Kidney (tissue), 14 donors: ENCODE results near the gene METTL6. TPM values are rescaled to one million over a fixed set of nuclear protein-coding genes. Genes with fewer than 3 reads are reported as not detected.

Experiments
- DNase-seq, 5 donors: peaks; one replicate each; pipeline ENCODE4 v3.0.0-alpha.2; 2013 to 2020
- FAIRE-seq: peaks from 2 replicates; lab custom pipeline; 2012; peaks lifted over from hg19 to GRCh38; lab: Jason Lieb, UNC
- H3K27ac ChIP-seq, 2 donors: one replicate each; pipeline ENCODE4 v1.7.0; 2013; ENCODE audit warnings: low read depth in 2 of 2, low read length in 2 of 2, inconsistent platforms in 1 of 2
- H3K27me3 ChIP-seq: one replicate; pipeline ENCODE4 v1.7.1; 2013; ENCODE audit warnings: low read length, inconsistent platforms; ENCODE audit not compliant: control insufficient read depth, insufficient read depth
- H3K36me3 ChIP-seq, 3 donors: one replicate each; pipeline versions ENCODE4 v1.7.0 to v1.7.1; 2013; ENCODE audit warnings: low read length in 3 of 3, control low read depth in 1 of 3, inconsistent platforms in 1 of 3; ENCODE audit not compliant: insufficient read depth in 3 of 3, control insufficient read depth in 2 of 3
- H3K4me1 ChIP-seq, 3 donors: one replicate each; pipeline versions ENCODE4 v1.7.0 to v1.7.1; 2013; ENCODE audit warnings: low read length in 3 of 3, inconsistent platforms in 1 of 3, low read depth in 1 of 3; ENCODE audit not compliant: control insufficient read depth in 2 of 3, insufficient read depth in 2 of 3
- H3K4me3 ChIP-seq, 3 donors: one replicate each; pipeline versions ENCODE4 v1.7.0 to v1.8.1; 2013; ENCODE audit warnings: low read length in 3 of 3, control low read depth in 1 of 3, inconsistent platforms in 1 of 3
- H3K9ac ChIP-seq, 3 donors: one replicate each; pipeline versions ENCODE4 v1.7.0 to v1.7.1; 2013; ENCODE audit warnings: low read length in 3 of 3, control low read depth in 1 of 3, inconsistent platforms in 1 of 3
- H3K9me3 ChIP-seq, 3 donors: one replicate each; pipeline versions ENCODE4 v1.7.0 to v1.7.1; 2013; ENCODE audit warnings: low read length in 3 of 3, control low read depth in 1 of 3, inconsistent platforms in 1 of 3; ENCODE audit not compliant: control insufficient read depth in 2 of 3, insufficient read depth in 1 of 3
- CTCF ChIP-seq: IDR thresholded peaks from 3 replicates; pipeline ENCODE4 v1.5.1; 2012; ENCODE audit warnings: mild to moderate bottlenecking, moderate library complexity, borderline replicate concordance; ENCODE audit not compliant: insufficient read depth; ENCODE audit errors: extremely low read depth
- intact Hi-C: fragments of 100-400 bp; cut with DNase I; formaldehyde crosslinking; loops from one replicate; pipeline ENCODE4 v1.11.1; 2022
- polyA plus RNA-seq: library from polyadenylated mRNA; stranded (reverse); fragments of 350-450 nt; fragmentation: Illumina TruSeq; extraction: RNeasy Lipid Tissue Mini Kit (QIAGEN cat#74804); gene quantifications from one replicate; pipeline ENCODE4 v1.2.3, GENCODE V29; 2014; ENCODE audit warnings: low read depth, low replicate concordance; ENCODE audit not compliant: insufficient read depth
- total RNA-seq: library from RNA; stranded (reverse); fragmentation: NEBNext Ultra II Directional; extraction: Animal tissue kit (Norgen Biotek cat#: 25700); gene quantifications from one replicate; pipeline ENCODE4 v1.2.1, GENCODE V29; 2021
- donor health status: control.
- donor health status: control.
- donor health status: control.
- donor health status: control.
- donor health status: control.
- donor health status: DM: yes; HTN: yes; CAD: no.
- donor health status: Normal renal cell carcinoma (clear cell type).

Gene METTL6
- total and polyA plus RNA-seq, 2 donors from 2014 or later, result 9.7 to 18.6 TPM

DNA sequence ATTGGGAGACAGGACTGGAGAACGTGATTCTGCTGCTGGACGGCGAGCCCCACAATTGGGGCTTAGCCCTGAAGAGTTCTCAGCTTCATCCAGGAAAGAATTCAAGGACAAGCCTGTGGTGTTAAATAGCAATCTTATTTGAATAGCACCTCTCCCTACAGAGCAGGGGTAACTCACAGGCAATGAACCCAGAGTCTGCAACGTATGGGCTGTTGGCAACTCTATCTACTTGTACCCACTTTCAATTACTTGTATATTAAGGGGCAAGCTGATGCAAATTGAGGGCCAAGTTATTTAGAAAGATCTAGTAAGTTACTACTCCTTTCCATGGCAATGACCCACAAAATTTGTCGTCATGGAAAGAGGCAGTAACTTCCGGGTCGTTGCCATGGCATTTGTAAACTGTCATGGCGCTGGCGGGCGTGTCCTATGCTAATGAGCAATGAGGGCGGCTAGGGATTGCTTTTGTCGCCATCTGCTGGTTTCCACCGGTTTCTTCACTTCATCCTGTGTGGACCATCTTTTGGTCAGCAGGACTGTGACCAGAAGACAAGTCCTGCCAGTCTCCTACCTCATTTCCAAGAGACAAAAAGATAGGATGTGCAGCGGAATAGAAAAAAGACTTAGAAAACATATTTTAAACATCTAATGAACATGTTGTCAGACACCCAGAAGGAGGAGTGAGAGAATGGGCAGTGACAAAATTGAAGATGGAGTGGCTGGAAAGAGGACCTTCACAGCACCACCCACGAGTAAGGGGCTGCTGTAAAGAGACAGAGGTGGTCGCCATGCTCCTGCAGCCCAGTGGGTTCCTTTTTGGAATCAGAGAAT is 49.2 kb downstream of the METTL6 start:
- intact Hi-C loops, result loop anchor here (5.0 kb wide), 1 partner anchor 111 kb away; no protein-coding TSS in a partner anchor
- peaks cover 2 to 4% (median 3%) of the 10 kb centered on the region in 3 donors for H3K4me1 ChIP-seq
- H3K9ac ChIP-seq, result peak overlapping the region in 1 of 3 donors; percentile 18
- H3K9me3 ChIP-seq, result no peaks in the 10 kb centered on the region
- no peaks in the 10 kb centered on the region for H3K36me3 ChIP-seq
- H3K27me3 ChIP-seq, result no peaks in the 10 kb centered on the region
- DNase-seq, result peak; percentile 95 to 98 (median 96)
- TF ChIP-seq CTCF, result peak; percentile 89
- peak; percentile 92 for FAIRE-seq
- peak overlapping the region; percentile 70 to 73 for H3K27ac ChIP-seq
- H3K4me3 ChIP-seq, result peak overlapping the region; percentile 43 to 58 (median 57)

DNA sequence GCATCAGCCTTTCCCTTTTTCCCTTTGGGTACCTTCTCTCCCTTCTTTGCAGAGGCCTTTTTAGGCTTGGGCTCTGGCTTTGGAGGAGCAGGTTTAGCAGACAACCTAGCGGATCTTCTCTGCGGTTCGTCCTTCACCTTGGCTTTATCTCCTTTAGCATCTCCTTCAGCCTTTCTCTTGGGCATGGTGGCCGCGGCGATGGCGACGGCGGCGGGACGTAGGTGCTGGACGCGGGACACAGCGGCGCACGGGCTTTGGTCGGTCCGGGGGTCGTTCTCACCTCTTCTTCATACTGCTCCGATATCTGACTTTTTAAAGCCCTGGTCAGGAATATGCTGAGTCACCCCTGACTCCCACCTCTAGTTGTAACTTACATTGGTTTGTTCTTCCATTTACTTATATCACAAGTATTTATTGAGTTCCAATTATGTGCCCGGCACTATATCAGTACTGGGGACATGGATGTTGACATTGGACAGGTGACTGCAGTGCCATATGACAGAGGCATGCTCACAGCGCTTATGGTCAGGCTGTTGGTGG is 51.8 kb downstream of the METTL6 start:
- H3K36me3 ChIP-seq, result no peaks in the 10 kb centered on the region
- H3K9me3 ChIP-seq, result no peaks in the 10 kb centered on the region
- no peak overlapping the region for H3K27ac ChIP-seq
- H3K27me3 ChIP-seq, result no peaks in the 10 kb centered on the region
- no peak for DNase-seq
- H3K9ac ChIP-seq, result no peak overlapping the region
- H3K4me1 ChIP-seq, result peaks cover 2 to 4% (median 3%) of the 10 kb centered on the region in 3 donors
- TF ChIP-seq CTCF, result no peak
- H3K4me3 ChIP-seq, result no peak overlapping the region
- no peak for FAIRE-seq
- intact Hi-C loops, result loop anchor here (5.0 kb wide), 1 partner anchor 108 kb away; no protein-coding TSS in a partner anchor

DNA sequence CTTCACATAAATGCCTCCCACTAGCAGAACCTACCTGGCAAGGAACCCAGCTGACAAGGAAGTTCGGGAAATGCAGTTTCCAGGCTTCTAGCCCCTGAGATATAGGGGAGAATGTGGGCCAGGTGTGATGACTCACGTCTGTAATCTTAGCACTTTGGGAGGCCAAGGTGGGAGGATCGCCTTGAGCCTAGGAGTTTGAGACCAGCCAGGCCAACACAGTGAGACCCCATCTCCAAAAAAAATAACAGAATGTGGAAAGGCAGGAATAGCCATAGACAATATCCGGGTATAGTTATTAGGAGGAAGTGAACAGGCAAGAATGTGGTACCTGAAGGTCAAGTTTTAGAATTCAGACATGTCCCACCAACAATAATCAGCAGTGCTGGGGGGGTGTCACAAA is 54.4 kb downstream of the METTL6 start:
- H3K9me3 ChIP-seq, result no peaks in the 10 kb centered on the region
- no peak overlapping the region for H3K9ac ChIP-seq
- H3K4me1 ChIP-seq, result peaks cover under 1 to 2% (median 2%) of the 10 kb centered on the region in 3 donors
- no peak overlapping the region for H3K27ac ChIP-seq
- H3K27me3 ChIP-seq, result no peaks in the 10 kb centered on the region
- TF ChIP-seq CTCF, result no peak
- intact Hi-C loops, result no loop called here
- DNase-seq, result no peak
- no peaks in the 10 kb centered on the region for H3K36me3 ChIP-seq
- no peak for FAIRE-seq
- no peak overlapping the region for H3K4me3 ChIP-seq
